GM23248 (cell line): ENCODE data around the gene ERBB3. TPM values are rescaled to one million over a fixed set of nuclear protein-coding genes. Genes with fewer than 3 reads are reported as not detected.

ENCODE experiments used
- DNase-seq: peaks from one replicate; pipeline ENCODE4 v3.0.0-alpha.2; 2015
- H2AFZ ChIP-seq: fragments of 200-600 bp; sonication (generic); 2 replicates; pipeline ENCODE4 v1.6.1; 2016; ENCODE audit warnings: antibody characterized with exemption
- H3F3A ChIP-seq: fragments of 200-600 bp; sonication (generic); 2 replicates; pipeline ENCODE4 v1.6.1; 2016; ENCODE audit warnings: mild to moderate bottlenecking, antibody characterized with exemption, mixed run types; ENCODE audit not compliant: insufficient read depth
- H3K27ac ChIP-seq: fragments of 200-600 bp; sonication (generic); 2 replicates; pipeline ENCODE4 v1.5.1; 2016; ENCODE audit warnings: mild to moderate bottlenecking
- H3K27me3 ChIP-seq: fragments of 200-600 bp; sonication (generic); replicated peaks from 2 replicates; pipeline ENCODE4 v1.6.1; 2016; ENCODE audit warnings: mild to moderate bottlenecking; ENCODE audit not compliant: insufficient read depth
- H3K36me3 ChIP-seq: fragments of 200-600 bp; sonication (generic); 2 replicates; pipeline ENCODE4 v1.6.1; 2016; ENCODE audit warnings: low read depth, mild to moderate bottlenecking
- H3K4me1 ChIP-seq: fragments of 200-600 bp; sonication (generic); 2 replicates; pipeline ENCODE4 v1.6.1; 2016; ENCODE audit warnings: mild to moderate bottlenecking; ENCODE audit not compliant: insufficient read depth
- H3K4me2 ChIP-seq: fragments of 200-600 bp; sonication (generic); one replicate; pipeline ENCODE4 v1.6.1; 2016; ENCODE audit warnings: mild to moderate bottlenecking; ENCODE audit not compliant: unreplicated experiment
- H3K4me3 ChIP-seq: fragments of 200-600 bp; sonication (generic); 2 replicates; pipeline ENCODE4 v1.5.1; 2016; ENCODE audit warnings: mild to moderate bottlenecking
- H3K79me2 ChIP-seq: fragments of 200-600 bp; sonication (generic); 2 replicates; pipeline ENCODE4 v1.6.1; 2016; ENCODE audit warnings: mild to moderate bottlenecking; ENCODE audit not compliant: insufficient read depth
- H3K9ac ChIP-seq: fragments of 200-600 bp; sonication (generic); 2 replicates; pipeline ENCODE4 v1.6.1; 2016; ENCODE audit warnings: mild to moderate bottlenecking
- H3K9me2 ChIP-seq: fragments of 200-600 bp; sonication (generic); 2 replicates; pipeline ENCODE4 v1.6.1; 2016; ENCODE audit warnings: mixed run types, mild to moderate bottlenecking, moderate library complexity; ENCODE audit not compliant: insufficient read depth
- H3K9me3 ChIP-seq: fragments of 200-600 bp; sonication (generic); one replicate; pipeline ENCODE4 v1.6.1; 2017; ENCODE audit warnings: low read depth
- H4K20me1 ChIP-seq: fragments of 200-600 bp; sonication (generic); 2 replicates; pipeline ENCODE4 v1.6.0; 2016; ENCODE audit not compliant: insufficient read depth
- EZH2 ChIP-seq: fragments of 200-600 bp; sonication (generic); IDR thresholded peaks from 2 replicates; pipeline ENCODE4 v1.6.1; 2018; ENCODE audit warnings: antibody characterized with exemption, mild to moderate bottlenecking; ENCODE audit not compliant: insufficient read depth, poor library complexity, severe bottlenecking
- EZH2phosphoT487 ChIP-seq: fragments of 200-600 bp; sonication (generic); IDR thresholded peaks from 2 replicates; pipeline ENCODE4 v1.6.1; 2018; ENCODE audit warnings: antibody characterized with exemption, moderate library complexity, mild to moderate bottlenecking, low read depth; ENCODE audit not compliant: insufficient read depth
- WGBS, 2 experiments: methylation state at CpG; one replicate each; pipeline ENCODE4 v1.1.6; 2015 to 2017; ENCODE audit warnings: low lambda C conversion rate in 2 of 2, low coverage in 1 of 2; ENCODE audit errors: missing lambda C conversion rate in 2 of 2; 5-methylcytosine and 5-hydroxymethylcytosine counted together
- in situ Hi-C: fragments of 300-500 bp; cut with MboI; formaldehyde crosslinking; loops from 2 replicates; pipeline ENCODE4 v1.15.0; 2020
- polyA plus RNA-seq: library from polyadenylated mRNA; unstranded; fragments of >200 nt; fragmentation: Nextera tagmentation; extraction: Ambion mirVana; gene quantifications from 2 replicates; pipeline ENCODE4 v1.2.1, GENCODE V29; 2016
- total RNA-seq: library from RNA; depleted of rRNA; stranded (reverse); fragments of >200 nt; shearing (Covaris generic); gene quantifications from 2 replicates; pipeline ENCODE4 v1.2.3, GENCODE V29; 2014; rRNA removed

Gene ERBB3
- total RNA-seq (3.3 and 3.5 TPM in 2 replicates), polyA plus RNA-seq (1.9 and 2.1 TPM in 2 replicates)

- Histone ChIP-seq H3K27ac (peak within 1 kb of the TSS; percentile 19; the same call in 1 of the 2 replicates), H3K4me1 (no peaks in the 10 kb centered on the region), H3K4me3 (peak within 1 kb of the TSS; percentile 75), H2AFZ (peak within 1 kb of the TSS; percentile 91), H3K27me3 (no peaks in the 10 kb centered on the region; the same call in 1 of the 2 replicates), H3K9me2 (no peaks in the 10 kb centered on the region), H3K4me2 (peak within 1 kb of the TSS; percentile 90), H3K36me3 (no peaks in the 10 kb centered on the region), H3F3A (peaks cover 6% of the 10 kb centered on the region), H3K9me3 (no peaks in the 10 kb centered on the region), H3K79me2 (no peaks in the 10 kb centered on the region), H3K9ac (peak within 1 kb of the TSS; percentile 60), H4K20me1 (no peaks in the 10 kb centered on the region)
- TF ChIP-seq EZH2phosphoT487 (no peak), EZH2 (no peak)
- WGBS, 2 experiments = 0 to 1% methylated on average over 38 to 59 of the region's 59 CpGs
- DNase-seq = peak; percentile 90
- in situ Hi-C loops = no loop called here
Measured at GRCh38 chr12:56079723-56080555, at the start of gene ERBB3. ERBB3 (plus strand) TSS chr12:56080165; CDS start chr12:56080301, 136 bp downstream.

- H3K4me1 ChIP-seq = peaks cover 12% of the 10 kb centered on the region
- no peak for DNase-seq
- in situ Hi-C loops = no loop called here
- WGBS, 2 experiments = 100% methylated on average over 1 of the region's 1 CpG
- H3K9me2 ChIP-seq = no peaks in the 10 kb centered on the region
- H3K27me3 ChIP-seq = no peaks in the 10 kb centered on the region
- no peak overlapping the region for H3K4me3 ChIP-seq
- no peak overlapping the region for H3K9ac ChIP-seq
- no peaks in the 10 kb centered on the region for H4K20me1 ChIP-seq
- no peak overlapping the region for H3K27ac ChIP-seq
- H3F3A ChIP-seq = peaks cover 22% of the 10 kb centered on the region
- no peaks in the 10 kb centered on the region for H3K9me3 ChIP-seq
- H3K36me3 ChIP-seq = no peaks in the 10 kb centered on the region
- H3K4me2 ChIP-seq = no peak overlapping the region
- H3K79me2 ChIP-seq = no peaks in the 10 kb centered on the region
- H2AFZ ChIP-seq = no peak overlapping the region
- no peak for TF ChIP-seq EZH2
Measured at GRCh38 chr12:56031987-56032386, 48.0 kb upstream of the ERBB3 start.

- H3K9me2 ChIP-seq = no peaks in the 10 kb centered on the region
- H3F3A ChIP-seq = peaks cover 2% of the 10 kb centered on the region; the same call in 1 of the 2 replicates
- in situ Hi-C loops = no loop called here
- no peak overlapping the region for H2AFZ ChIP-seq
- no peaks in the 10 kb centered on the region for H3K9me3 ChIP-seq
- H3K4me3 ChIP-seq = no peak overlapping the region
- H3K27me3 ChIP-seq = no peaks in the 10 kb centered on the region
- H3K79me2 ChIP-seq = no peaks in the 10 kb centered on the region
- H4K20me1 ChIP-seq = no peaks in the 10 kb centered on the region
- no peak overlapping the region for H3K27ac ChIP-seq
- H3K36me3 ChIP-seq = no peaks in the 10 kb centered on the region
- TF ChIP-seq EZH2phosphoT487 (no peak), EZH2 (no peak)
- H3K9ac ChIP-seq = no peak overlapping the region
- H3K4me1 ChIP-seq = no peaks in the 10 kb centered on the region
- DNase-seq = no peak
- no peak overlapping the region for H3K4me2 ChIP-seq
- 77 to 78% methylated on average over 17 to 21 of the region's 21 CpGs for WGBS, 2 experiments
Measured at GRCh38 chr12:56034586-56035332, 45.2 kb upstream of the ERBB3 start.

GRCh38 chr12:56037161-56037560 lies 42.8 kb upstream of the ERBB3 start:
- no peak overlapping the region for H3K27ac ChIP-seq
- in situ Hi-C loops = no loop called here
- DNase-seq = no peak
- no peaks in the 10 kb centered on the region for H4K20me1 ChIP-seq
- no peaks in the 10 kb centered on the region for H3K9me2 ChIP-seq
- H3K79me2 ChIP-seq = peaks cover 3% of the 10 kb centered on the region
- 70 to 75% methylated on average over 2 of the region's 2 CpGs for WGBS, 2 experiments
- no peaks in the 10 kb centered on the region for H3K9me3 ChIP-seq
- H3K4me1 ChIP-seq = 0 out of 2 replicates have a peak, but pooled peaks cover 6% of the 10 kb centered on the region
- peaks cover 7% of the 10 kb centered on the region; the same call in 1 of the 2 replicates for H3F3A ChIP-seq
- no peak overlapping the region for H3K4me2 ChIP-seq
- H3K36me3 ChIP-seq = no peaks in the 10 kb centered on the region
- no peak overlapping the region for H3K9ac ChIP-seq
- TF ChIP-seq EZH2phosphoT487 (no peak), EZH2 (no peak)
- H2AFZ ChIP-seq = no peak overlapping the region
- no peaks in the 10 kb centered on the region for H3K27me3 ChIP-seq
- no peak overlapping the region for H3K4me3 ChIP-seq
